ENCODE results near the gene MAP2K5. TPM values are rescaled to one million over a fixed set of nuclear protein-coding genes. Genes with fewer than 3 reads are reported as not detected.
A peak's percentile ranks its signal among the peaks of the same experiment; 100 is the strongest.

Gene MAP2K5
- total RNA-seq, 1 donor from 2014 or later, result 29.8 TPM

DNA sequence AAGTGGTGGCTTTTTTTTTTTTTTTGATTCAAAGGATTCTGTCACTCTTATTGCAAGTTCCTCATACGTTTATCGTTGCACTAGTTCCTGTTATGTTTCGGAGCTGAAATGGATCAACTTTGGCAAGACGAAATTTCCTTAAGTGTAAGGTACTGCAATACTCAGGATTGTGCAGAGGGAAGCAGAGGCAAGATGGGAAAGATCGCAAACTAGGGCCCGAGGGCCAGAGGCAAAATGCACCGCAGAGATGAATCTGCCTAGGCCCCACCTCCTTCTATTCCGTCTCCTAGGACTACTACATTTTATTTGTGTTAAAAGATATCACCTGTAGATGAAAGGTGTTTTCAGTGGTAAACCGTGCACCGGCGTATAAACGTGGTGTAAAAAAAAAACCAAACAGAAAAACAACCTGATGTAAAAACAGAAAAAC, 297.0 kb downstream of the MAP2K5 start:
- Mint-ChIP-seq H3K36me3 (no peaks in the 10 kb centered on the region), H3K4me3 (peak overlapping the region; percentile 88), H3K9me3 (no peaks in the 10 kb centered on the region), H3K4me1 (peaks cover 55% of the 10 kb centered on the region), H3K27me3 (ENCODE audit: low read depth) (peaks cover 31% of the 10 kb centered on the region), H3K27ac (peak overlapping the region; percentile 99)
- TF ChIP-seq, protein P1, sequence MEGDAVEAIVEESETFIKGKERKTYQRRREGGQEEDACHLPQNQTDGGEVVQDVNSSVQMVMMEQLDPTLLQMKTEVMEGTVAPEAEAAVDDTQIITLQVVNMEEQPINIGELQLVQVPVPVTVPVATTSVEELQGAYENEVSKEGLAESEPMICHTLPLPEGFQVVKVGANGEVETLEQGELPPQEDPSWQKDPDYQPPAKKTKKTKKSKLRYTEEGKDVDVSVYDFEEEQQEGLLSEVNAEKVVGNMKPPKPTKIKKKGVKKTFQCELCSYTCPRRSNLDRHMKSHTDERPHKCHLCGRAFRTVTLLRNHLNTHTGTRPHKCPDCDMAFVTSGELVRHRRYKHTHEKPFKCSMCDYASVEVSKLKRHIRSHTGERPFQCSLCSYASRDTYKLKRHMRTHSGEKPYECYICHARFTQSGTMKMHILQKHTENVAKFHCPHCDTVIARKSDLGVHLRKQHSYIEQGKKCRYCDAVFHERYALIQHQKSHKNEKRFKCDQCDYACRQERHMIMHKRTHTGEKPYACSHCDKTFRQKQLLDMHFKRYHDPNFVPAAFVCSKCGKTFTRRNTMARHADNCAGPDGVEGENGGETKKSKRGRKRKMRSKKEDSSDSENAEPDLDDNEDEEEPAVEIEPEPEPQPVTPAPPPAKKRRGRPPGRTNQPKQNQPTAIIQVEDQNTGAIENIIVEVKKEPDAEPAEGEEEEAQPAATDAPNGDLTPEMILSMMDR (IDR thresholded peaks at IDR 0.05; ENCODE audit: unreplicated experiment), result no peak
- DNase-seq (ENCODE audit: low spot score in 2 of 2, unreplicated experiment in 2 of 2), result no peak

DNA sequence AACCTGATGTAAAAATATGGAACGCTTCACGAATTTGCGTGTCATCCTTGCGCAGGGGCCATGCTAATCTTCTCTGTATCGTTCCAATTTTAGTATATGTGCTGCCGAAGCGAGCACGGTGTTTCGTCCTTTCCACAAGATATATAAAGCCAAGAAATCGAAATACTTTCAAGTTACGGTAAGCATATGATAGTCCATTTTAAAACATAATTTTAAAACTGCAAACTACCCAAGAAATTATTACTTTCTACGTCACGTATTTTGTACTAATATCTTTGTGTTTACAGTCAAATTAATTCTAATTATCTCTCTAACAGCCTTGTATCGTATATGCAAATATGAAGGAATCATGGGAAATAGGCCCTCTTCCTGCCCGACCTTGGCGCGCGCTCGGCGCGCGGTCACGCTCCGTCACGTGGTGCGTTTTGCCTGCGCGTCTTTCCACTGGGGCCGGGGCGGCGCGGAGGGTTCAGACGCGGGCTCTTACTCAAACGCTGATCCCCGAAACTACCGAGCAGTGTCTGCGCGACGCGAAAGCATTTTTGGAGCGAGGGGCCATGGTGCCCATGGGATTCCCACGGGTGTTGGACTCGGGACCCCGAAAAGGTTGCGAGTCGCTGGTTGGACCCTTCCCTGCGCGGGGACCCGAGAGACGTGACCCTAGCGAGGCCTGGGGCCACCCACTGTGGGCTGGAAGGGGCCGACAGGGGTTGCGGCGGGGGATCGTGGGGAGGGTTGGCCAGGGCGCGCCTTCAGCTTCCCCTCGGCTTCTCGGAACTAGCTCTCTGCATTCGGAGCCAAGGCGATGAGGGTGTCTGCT, 297.6 kb downstream of the MAP2K5 start, which contains the start of gene RNU6-1:
TSS of gene RNU6-1 (minus strand) at position 117 of the 820 bp plus-strand sequence.
- peaks cover 60% of the 10 kb centered on the region for H3K4me1 Mint-ChIP-seq
- peak; percentile 84 to 91 for DNase-seq (ENCODE audit: low spot score in 2 of 2, unreplicated experiment in 2 of 2)
- H3K27me3 Mint-ChIP-seq (ENCODE audit: low read depth), result peaks cover 24% of the 10 kb centered on the region
- TF ChIP-seq, protein P1 (IDR thresholded peaks at IDR 0.05; ENCODE audit: unreplicated experiment), result no peak
- no peaks in the 10 kb centered on the region for H3K36me3 Mint-ChIP-seq
- H3K27ac Mint-ChIP-seq, result peak within 1 kb of the TSS; percentile 99
- H3K4me3 Mint-ChIP-seq, result peak within 1 kb of the TSS; percentile 88
- no peaks in the 10 kb centered on the region for H3K9me3 Mint-ChIP-seq

DNA sequence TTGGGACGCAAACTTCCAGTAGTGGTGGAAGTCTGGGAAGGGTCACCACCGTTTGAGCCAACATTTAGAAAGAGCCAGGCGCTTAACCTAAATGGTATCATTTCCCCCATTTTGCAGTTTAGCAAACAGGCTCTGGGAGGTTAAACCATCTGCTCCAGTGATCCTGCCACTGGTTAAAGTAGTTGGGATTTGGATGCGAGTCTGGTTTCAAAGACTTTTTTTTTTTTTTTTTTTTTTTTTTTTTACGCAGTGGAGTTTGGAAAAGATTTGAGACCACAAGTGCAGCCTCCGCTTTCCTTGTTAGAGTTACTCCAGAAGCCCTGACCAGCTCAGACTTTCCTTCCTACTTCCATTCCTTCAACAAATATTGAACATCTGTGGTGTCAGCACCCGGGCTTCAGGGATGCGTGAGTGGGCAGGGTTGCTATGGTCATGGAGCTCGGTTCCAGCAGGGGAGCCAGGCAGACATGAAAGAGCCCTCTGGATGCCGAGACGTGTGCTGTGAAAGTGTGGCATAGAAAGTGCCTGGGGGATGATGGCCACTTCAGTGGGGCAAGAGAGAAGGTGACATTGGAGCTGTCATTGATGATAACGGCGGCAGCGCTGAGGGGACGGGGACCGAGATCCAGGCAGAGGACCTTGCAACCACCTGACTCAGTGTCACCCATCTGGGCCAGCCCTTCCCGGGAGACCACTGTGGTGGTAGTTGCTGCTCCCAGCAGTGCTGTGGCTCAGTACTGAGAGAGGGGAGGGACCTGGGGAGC, 298.4 kb downstream of the MAP2K5 start:
- Mint-ChIP-seq H3K36me3 (no peaks in the 10 kb centered on the region), H3K27ac (peak overlapping the region; percentile 99), H3K9me3 (no peaks in the 10 kb centered on the region), H3K4me1 (peaks cover 62% of the 10 kb centered on the region), H3K27me3 (ENCODE audit: low read depth) (peaks cover 16% of the 10 kb centered on the region), H3K4me3 (peak overlapping the region; percentile 88)
- TF ChIP-seq, protein P1 (IDR thresholded peaks at IDR 0.05; ENCODE audit: unreplicated experiment), result no peak
- DNase-seq (ENCODE audit: low spot score in 2 of 2, unreplicated experiment in 2 of 2), result no peak

DNA sequence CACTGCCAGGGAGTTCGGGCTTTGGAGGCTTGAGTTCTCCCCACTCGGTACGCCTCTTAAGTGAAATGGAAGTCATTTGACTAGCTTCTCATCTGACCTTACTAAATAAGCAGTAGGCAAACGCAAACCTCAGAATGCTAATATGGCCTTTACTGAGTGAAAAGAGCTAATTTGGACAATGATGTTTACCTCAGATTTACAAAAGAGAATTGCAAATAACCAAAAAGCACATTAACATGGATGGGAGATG, 298.9 kb downstream of the MAP2K5 start:
- no peaks in the 10 kb centered on the region for H3K36me3 Mint-ChIP-seq
- DNase-seq (ENCODE audit: low spot score in 2 of 2, unreplicated experiment in 2 of 2), result no peak
- peaks cover 60% of the 10 kb centered on the region for H3K4me1 Mint-ChIP-seq
- TF ChIP-seq, protein P1 (IDR thresholded peaks at IDR 0.05; ENCODE audit: unreplicated experiment), result no peak
- no peaks in the 10 kb centered on the region for H3K9me3 Mint-ChIP-seq
- peak overlapping the region; percentile 88 for H3K4me3 Mint-ChIP-seq
- peaks cover 11% of the 10 kb centered on the region for H3K27me3 Mint-ChIP-seq (ENCODE audit: low read depth)
- peak overlapping the region; percentile 99 for H3K27ac Mint-ChIP-seq

DNA sequence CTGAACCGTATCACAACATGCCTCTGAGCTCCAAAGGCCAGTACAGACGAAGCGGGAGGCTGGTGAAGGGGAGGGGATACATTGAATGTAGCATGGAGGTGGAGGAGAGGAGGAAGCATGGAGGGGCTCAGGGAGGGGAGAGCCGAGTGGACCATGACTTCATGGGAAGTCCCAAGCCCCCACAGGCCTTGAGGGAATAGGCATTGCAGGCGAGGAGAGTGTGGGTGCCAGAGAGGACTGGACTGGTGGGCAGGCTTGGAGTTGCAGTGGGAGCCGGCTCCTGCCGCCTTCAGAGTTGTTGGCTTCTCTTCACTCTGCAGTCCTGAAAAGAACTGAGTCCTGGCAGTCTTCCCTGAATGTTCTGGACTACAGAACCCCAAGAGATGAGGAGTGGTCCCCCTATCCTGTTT, 300.6 kb downstream of the MAP2K5 start:
- no peaks in the 10 kb centered on the region for H3K36me3 Mint-ChIP-seq
- DNase-seq (ENCODE audit: low spot score in 2 of 2, unreplicated experiment in 2 of 2), result no peak
- peaks cover 3% of the 10 kb centered on the region for H3K27me3 Mint-ChIP-seq (ENCODE audit: low read depth)
- peaks cover 71% of the 10 kb centered on the region for H3K4me1 Mint-ChIP-seq
- H3K27ac Mint-ChIP-seq, result peak overlapping the region; percentile 97
- peak overlapping the region; percentile 13 for H3K4me3 Mint-ChIP-seq
- no peaks in the 10 kb centered on the region for H3K9me3 Mint-ChIP-seq
- TF ChIP-seq, protein P1 (IDR thresholded peaks at IDR 0.05; ENCODE audit: unreplicated experiment), result no peak
